AG04449 (cell line): ENCODE measurements around the gene BIN1.

Source experiments
- CTCF ChIA-PET: fragments of 350-600 bp; formaldehyde crosslinking; extraction: SDS; loops from one replicate; lab custom pipeline; 2021; ENCODE audit warnings: antibody characterized with exemption; lab: Yijun Ruan, JAX
- POLR2A ChIA-PET: fragments of 400-600, 350-600 bp; formaldehyde crosslinking; extraction: SDS; loops from one replicate; lab custom pipeline; 2020; ENCODE audit warnings: antibody characterized with exemption, inconsistent platforms; lab: Yijun Ruan, JAX
- DNase-seq: peaks from one replicate; pipeline ENCODE4 v3.0.0-alpha.2; 2010; ENCODE audit warnings: low read depth, low spot score
- H3K4me3 ChIP-seq: 2 replicates; pipeline ENCODE4 v1.5.1; 2011; ENCODE audit warnings: low read depth, mild to moderate bottlenecking, control low read depth, low read length
- TF ChIP-seq, protein P1 (sequence below): IDR thresholded peaks from one replicate; pipeline ENCODE4 v1.5.1; 2011; ENCODE audit warnings: mild to moderate bottlenecking, moderate library complexity, low read length, control low read depth, inconsistent platforms; ENCODE audit not compliant: insufficient read depth; ENCODE audit errors: missing control alignments

The BIN1 gene

DNA sequence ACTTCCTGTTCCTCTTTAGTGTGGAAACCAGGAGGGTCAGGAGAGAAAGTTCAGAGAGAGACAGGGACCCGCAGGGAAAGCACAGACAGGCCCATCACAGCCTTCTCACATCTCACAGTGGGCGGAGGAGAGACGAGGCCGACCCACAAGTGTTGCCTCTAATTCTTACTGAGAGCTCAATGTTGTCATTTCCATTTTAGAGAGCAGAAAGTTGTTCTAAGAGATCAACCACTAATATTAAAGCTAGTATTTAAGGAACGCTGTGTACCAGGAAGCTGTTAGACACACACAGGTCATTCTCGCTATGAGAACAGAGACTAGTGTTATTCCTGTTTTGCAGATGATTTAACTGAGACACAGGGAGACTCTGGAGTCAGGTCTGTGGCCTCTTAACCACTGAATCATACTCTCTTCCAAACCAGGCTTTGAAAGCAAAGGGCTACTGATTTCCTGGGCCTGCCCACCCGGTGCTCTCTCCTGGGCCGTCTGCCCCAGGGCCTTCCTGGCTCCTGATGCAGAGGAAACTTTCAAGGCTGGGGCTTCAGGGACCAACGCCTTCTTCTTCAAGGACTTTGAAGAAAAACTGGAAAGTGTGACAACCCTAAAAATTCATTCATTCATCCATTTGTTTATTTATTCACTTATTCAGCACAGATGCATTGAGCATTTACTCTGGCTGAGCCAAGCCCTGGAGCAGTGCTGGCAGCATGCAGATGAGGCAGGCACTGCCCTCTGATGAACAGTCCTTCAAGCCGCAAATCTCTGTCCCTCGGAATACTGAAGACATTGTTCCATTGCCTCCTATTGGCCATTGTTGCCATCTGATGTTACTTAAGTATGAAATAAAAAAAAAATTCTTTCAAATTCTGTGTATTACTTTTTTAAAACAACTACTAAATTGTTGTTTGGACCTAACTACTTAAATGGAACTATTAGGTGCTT, 37.2 kb upstream of the BIN1 start:
- ChIA-PET CTCF (interaction anchor here (0.6 to 2.5 kb wide), 5 partner anchors 10 to 53 kb away, joined by 3 to 6 read pairs (median 3); no protein-coding TSS in a partner anchor), POLR2A (no interaction called here)
- TF ChIP-seq, protein P1, sequence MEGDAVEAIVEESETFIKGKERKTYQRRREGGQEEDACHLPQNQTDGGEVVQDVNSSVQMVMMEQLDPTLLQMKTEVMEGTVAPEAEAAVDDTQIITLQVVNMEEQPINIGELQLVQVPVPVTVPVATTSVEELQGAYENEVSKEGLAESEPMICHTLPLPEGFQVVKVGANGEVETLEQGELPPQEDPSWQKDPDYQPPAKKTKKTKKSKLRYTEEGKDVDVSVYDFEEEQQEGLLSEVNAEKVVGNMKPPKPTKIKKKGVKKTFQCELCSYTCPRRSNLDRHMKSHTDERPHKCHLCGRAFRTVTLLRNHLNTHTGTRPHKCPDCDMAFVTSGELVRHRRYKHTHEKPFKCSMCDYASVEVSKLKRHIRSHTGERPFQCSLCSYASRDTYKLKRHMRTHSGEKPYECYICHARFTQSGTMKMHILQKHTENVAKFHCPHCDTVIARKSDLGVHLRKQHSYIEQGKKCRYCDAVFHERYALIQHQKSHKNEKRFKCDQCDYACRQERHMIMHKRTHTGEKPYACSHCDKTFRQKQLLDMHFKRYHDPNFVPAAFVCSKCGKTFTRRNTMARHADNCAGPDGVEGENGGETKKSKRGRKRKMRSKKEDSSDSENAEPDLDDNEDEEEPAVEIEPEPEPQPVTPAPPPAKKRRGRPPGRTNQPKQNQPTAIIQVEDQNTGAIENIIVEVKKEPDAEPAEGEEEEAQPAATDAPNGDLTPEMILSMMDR, result no peak
- H3K4me3 ChIP-seq, result no peak overlapping the region
- DNase-seq, result no peak

DNA sequence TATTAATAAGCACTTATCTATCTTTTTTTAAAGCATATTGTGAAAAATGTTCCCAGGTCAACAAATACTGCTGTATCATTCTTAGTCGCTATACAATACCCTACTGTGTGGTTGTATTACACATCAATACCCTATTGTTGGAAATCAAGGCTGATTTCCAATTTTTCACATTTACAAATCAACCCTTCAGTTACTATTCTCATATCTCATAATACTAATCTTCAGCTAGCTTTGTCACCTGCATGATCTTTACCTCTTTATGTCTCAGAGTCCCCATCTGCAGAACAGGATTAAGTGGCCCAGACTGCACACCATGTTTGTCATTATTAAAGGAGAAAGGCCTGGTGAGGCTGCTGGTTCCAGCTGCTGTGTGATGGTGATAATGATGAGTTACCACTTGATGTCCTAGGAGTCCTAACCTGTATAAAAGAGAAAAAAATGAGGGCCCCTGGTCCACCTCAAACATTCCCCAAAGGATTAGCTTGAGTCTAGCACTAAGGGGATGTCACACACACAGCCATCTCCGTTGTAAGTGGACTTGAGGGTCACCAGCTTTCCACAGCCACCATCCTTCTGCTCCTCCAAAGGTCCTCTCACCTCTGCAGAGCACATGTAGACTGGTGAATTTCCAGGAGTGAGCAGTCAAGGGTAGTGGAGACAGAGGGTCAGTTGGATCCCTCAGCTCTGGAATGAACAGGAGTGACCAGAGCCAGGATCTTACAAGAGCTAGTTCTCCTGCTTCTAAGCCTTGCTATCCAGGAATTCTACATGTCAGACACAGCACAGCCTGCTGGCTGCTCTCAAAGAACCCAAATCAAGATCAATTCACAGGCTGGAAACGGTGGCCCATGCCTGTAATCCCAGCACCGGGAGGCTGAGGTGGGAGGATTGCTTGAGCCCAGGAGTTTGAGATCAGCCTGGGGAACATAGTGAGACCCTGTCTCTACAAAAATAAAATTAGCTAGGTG, 36.0 kb upstream of the BIN1 start:
- ChIA-PET CTCF (interaction anchor here (0.6 to 2.5 kb wide), 8 partner anchors 9 to 71 kb away, joined by 3 to 6 read pairs (median 3); no protein-coding TSS in a partner anchor), POLR2A (no interaction called here)
- TF ChIP-seq, protein P1, result no peak
- no peak overlapping the region for H3K4me3 ChIP-seq
- DNase-seq, result no peak

DNA sequence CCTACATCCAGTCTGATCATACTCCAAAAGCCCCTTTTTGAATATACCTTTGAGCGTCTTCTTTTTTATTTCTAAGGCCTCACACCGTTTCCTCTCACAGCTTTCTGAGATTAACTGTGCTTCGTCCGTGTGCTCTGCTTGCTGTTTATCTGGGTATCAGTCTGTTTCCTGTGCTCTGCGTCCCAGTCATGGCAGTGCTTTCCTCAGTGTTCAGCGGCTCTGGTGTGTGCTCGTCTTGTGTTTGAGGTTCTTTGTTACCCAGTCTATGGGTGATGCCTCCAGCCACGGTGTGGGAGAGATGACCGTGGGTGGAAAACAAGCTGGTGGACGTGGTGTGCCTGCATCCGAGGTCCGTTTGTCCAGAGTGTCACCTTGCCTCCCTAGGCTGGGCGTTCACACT, 33.6 kb upstream of the BIN1 start:
- no peak for DNase-seq
- POLR2A ChIA-PET, result no interaction called here
- no peak overlapping the region for H3K4me3 ChIP-seq
- TF ChIP-seq, protein P1, result no peak
- CTCF ChIA-PET, result interaction anchor here (0.8 to 1.5 kb wide), 3 partner anchors 9 to 73 kb away, joined by 3 to 6 read pairs (median 4); no protein-coding TSS in a partner anchor

DNA sequence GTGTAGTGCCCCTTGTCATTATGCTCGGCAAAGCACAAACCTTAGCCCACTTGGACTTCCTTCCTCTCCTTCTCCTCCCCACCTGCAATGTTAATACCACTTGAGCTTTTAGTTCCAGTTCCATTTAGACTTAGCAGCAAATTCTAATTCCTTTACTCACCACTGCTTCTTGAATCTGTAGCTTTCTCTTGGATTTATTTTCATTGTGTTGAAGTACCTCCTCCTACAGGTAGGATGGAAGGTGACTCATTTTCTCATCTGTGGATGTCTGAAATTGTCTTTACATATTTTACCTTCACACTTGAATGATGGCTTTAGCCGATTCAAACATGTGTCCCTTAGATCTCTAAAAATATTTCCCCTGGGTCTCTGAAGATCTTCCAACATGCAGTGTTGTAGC, 32.8 kb upstream of the BIN1 start:
- POLR2A ChIA-PET, result no interaction called here
- DNase-seq, result no peak
- CTCF ChIA-PET, result interaction anchor here (1.5 kb wide), 1 partner anchor 72 kb away, joined by 4 read pairs; no protein-coding TSS in a partner anchor
- TF ChIP-seq, protein P1, result no peak
- H3K4me3 ChIP-seq, result no peak overlapping the region

DNA sequence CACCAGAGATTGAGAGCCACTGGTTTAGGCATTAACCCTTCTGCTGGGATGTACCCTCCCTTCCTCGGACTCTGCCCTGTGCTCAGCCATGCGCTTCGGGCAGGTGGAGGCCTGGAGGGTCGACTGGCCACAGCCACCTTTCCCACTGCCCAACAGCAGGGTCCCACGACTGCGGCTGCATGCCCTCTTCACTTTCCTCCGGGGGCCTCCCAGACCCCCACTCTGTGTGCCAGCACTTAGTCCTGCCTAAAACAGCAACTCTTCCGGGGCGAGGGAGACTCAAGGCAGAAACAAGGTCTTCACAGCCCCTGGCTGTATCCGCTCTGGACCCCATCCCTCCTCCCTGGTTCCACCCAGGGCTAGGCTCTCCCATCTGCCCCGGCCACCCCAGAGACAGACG, 31.3 kb upstream of the BIN1 start:
- ChIA-PET POLR2A (no interaction called here), CTCF (no interaction called here)
- TF ChIP-seq, protein P1, result no peak
- DNase-seq, result no peak
- H3K4me3 ChIP-seq, result no peak overlapping the region

DNA sequence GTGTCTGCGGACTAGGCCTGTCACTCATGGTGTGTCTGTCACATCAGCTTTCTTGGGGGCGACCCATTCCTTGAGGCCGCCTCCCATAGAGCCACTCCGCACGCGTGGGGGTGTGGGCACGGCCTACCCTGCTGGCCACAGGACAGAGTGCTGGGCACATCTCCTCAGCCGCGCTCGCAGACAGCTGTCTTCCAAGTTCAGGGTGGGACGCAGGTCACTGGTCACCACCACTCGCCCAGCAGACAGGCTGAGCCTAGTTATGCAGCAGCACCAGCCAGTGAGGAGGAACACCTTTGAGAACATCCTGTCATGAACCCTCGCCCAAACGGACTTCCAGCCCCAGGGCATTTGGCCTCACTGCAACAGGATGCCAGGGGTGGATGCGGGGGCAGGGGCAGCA, 30.8 kb upstream of the BIN1 start:
- no peak overlapping the region for H3K4me3 ChIP-seq
- DNase-seq, result no peak
- CTCF ChIA-PET, result no interaction called here
- TF ChIP-seq, protein P1, result no peak
- POLR2A ChIA-PET, result no interaction called here
